Ishikawa (cell line): ENCODE results near the gene ETV6.

Experiments used
- CEBPB ChIP-seq: IDR thresholded peaks from 2 replicates; pipeline ENCODE4 v1.6.1; 2012
- CREB1 ChIP-seq: IDR thresholded peaks from 2 replicates; pipeline ENCODE4 v1.6.1; 2012; ENCODE audit warnings: low read depth
- EGR1 ChIP-seq: IDR thresholded peaks from 2 replicates; pipeline ENCODE4 v1.6.1; 2012
- EP300 ChIP-seq: IDR thresholded peaks from 2 replicates; pipeline ENCODE4 v1.6.1; 2012; ENCODE audit warnings: borderline replicate concordance
- FOXM1 ChIP-seq: IDR thresholded peaks from 2 replicates; pipeline ENCODE4 v1.6.1; 2012; ENCODE audit warnings: low read depth, borderline replicate concordance
- RAD21 ChIP-seq: IDR thresholded peaks from 2 replicates; pipeline ENCODE4 v1.6.1; 2012; ENCODE audit warnings: low read depth
- TAF1 ChIP-seq: IDR thresholded peaks from 2 replicates; pipeline ENCODE4 v1.6.1; 2012; ENCODE audit warnings: low read depth, mild to moderate bottlenecking
- TCF12 ChIP-seq: IDR thresholded peaks from 2 replicates; pipeline ENCODE4 v1.6.1; 2012; ENCODE audit warnings: low read depth
- USF1 ChIP-seq: IDR thresholded peaks from 2 replicates; pipeline ENCODE4 v1.6.1; 2012
- YY1 ChIP-seq: IDR thresholded peaks from 2 replicates; pipeline ENCODE4 v1.6.1; 2012; ENCODE audit warnings: low read depth
- ZBTB7A ChIP-seq: IDR thresholded peaks from 2 replicates; pipeline ENCODE4 v1.6.1; 2012; ENCODE audit warnings: low read depth
- TF ChIP-seq, protein P1 (sequence below): IDR thresholded peaks from 2 replicates; pipeline ENCODE4 v1.6.1; 2012; ENCODE audit warnings: low read depth, mild to moderate bottlenecking
- TF ChIP-seq, protein P2 (sequence below): IDR thresholded peaks from 2 replicates; pipeline ENCODE4 v1.6.1; 2012

GRCh38 chr12:11798856-11799501 is 149.5 kb downstream of the ETV6 start:
- TF ChIP-seq CREB1 (no peak), CEBPB (no peak), TAF1 (no peak), YY1 (no peak), TCF12 (no peak), ZBTB7A (no peak), RAD21 (no peak), EP300 (no peak), USF1 (no peak), FOXM1 (no peak), EGR1 (no peak)
- TF ChIP-seq, protein P1, sequence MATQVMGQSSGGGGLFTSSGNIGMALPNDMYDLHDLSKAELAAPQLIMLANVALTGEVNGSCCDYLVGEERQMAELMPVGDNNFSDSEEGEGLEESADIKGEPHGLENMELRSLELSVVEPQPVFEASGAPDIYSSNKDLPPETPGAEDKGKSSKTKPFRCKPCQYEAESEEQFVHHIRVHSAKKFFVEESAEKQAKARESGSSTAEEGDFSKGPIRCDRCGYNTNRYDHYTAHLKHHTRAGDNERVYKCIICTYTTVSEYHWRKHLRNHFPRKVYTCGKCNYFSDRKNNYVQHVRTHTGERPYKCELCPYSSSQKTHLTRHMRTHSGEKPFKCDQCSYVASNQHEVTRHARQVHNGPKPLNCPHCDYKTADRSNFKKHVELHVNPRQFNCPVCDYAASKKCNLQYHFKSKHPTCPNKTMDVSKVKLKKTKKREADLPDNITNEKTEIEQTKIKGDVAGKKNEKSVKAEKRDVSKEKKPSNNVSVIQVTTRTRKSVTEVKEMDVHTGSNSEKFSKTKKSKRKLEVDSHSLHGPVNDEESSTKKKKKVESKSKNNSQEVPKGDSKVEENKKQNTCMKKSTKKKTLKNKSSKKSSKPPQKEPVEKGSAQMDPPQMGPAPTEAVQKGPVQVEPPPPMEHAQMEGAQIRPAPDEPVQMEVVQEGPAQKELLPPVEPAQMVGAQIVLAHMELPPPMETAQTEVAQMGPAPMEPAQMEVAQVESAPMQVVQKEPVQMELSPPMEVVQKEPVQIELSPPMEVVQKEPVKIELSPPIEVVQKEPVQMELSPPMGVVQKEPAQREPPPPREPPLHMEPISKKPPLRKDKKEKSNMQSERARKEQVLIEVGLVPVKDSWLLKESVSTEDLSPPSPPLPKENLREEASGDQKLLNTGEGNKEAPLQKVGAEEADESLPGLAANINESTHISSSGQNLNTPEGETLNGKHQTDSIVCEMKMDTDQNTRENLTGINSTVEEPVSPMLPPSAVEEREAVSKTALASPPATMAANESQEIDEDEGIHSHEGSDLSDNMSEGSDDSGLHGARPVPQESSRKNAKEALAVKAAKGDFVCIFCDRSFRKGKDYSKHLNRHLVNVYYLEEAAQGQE = no peak
- TF ChIP-seq, protein P2, sequence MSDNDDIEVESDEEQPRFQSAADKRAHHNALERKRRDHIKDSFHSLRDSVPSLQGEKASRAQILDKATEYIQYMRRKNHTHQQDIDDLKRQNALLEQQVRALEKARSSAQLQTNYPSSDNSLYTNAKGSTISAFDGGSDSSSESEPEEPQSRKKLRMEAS = no peak
